Endodermal cell (in vitro differentiated cells): ENCODE data around the gene TNRC6C. TPM values are rescaled to one million over a fixed set of nuclear protein-coding genes. Genes with fewer than 3 reads are reported as not detected.

Source experiments
- DNase-seq: peaks from one replicate; pipeline ENCODE4 v3.0.0-alpha.2; 2017
- H3K27ac ChIP-seq: 2 replicates; pipeline ENCODE4 v1.5.1; 2013; ENCODE audit warnings: mild to moderate bottlenecking, low read depth, low read length, moderate library complexity
- H3K27me3 ChIP-seq: 2 replicates; pipeline ENCODE4 v1.6.1; 2013; ENCODE audit warnings: mild to moderate bottlenecking, low read length, moderate library complexity; ENCODE audit not compliant: insufficient read depth, control insufficient read depth, poor library complexity, severe bottlenecking
- H3K36me3 ChIP-seq: 2 replicates; pipeline ENCODE4 v1.7.0; 2013; ENCODE audit warnings: mild to moderate bottlenecking, low read length, moderate library complexity; ENCODE audit not compliant: control insufficient read depth, insufficient read depth
- H3K4me1 ChIP-seq: one replicate; pipeline ENCODE4 v1.7.0; 2013; ENCODE audit warnings: low read length; ENCODE audit not compliant: control insufficient read depth, insufficient read depth
- H3K4me3 ChIP-seq: 2 replicates; pipeline ENCODE4 v1.5.1; 2013; ENCODE audit warnings: mild to moderate bottlenecking, low read length, moderate library complexity
- H3K9ac ChIP-seq: 2 replicates; pipeline ENCODE4 v1.6.1; 2013; ENCODE audit warnings: mild to moderate bottlenecking, low read length, moderate library complexity; ENCODE audit not compliant: poor library complexity, severe bottlenecking; ENCODE audit errors: extremely low read depth
- H3K9me3 ChIP-seq: 2 replicates; pipeline ENCODE4 v1.6.1; 2013; ENCODE audit warnings: mild to moderate bottlenecking, low read length, moderate library complexity; ENCODE audit not compliant: control insufficient read depth
- H3K27ac Mint-ChIP-seq: 2 replicates; pipeline ENCODE4 v1.8.0; 2020; ENCODE audit warnings: mixed read lengths
- H3K27me3 Mint-ChIP-seq: 2 replicates; pipeline ENCODE4 v1.8.0; 2021; ENCODE audit warnings: mild to moderate bottlenecking, mixed read lengths; ENCODE audit not compliant: insufficient read depth
- H3K36me3 Mint-ChIP-seq: 2 replicates; pipeline ENCODE4 v1.8.0; 2020; ENCODE audit warnings: low read depth, mixed read lengths
- H3K4me1 Mint-ChIP-seq: 2 replicates; pipeline ENCODE4 v1.8.0; 2020; ENCODE audit warnings: mixed read lengths
- H3K4me3 Mint-ChIP-seq: 2 replicates; pipeline ENCODE4 v1.8.0; 2020; ENCODE audit warnings: mild to moderate bottlenecking, moderate library complexity, mixed read lengths
- H3K9me3 Mint-ChIP-seq: 2 replicates; pipeline ENCODE4 v1.8.0; 2020; ENCODE audit warnings: mild to moderate bottlenecking, mixed read lengths
- WGBS, 2 experiments: methylation state at CpG; one replicate each; pipeline versions ENCODE4 v1.1.5 to v1.1.7; 2013; ENCODE audit warnings: missing lambda C conversion rate in 2 of 2, mixed read lengths in 1 of 2; ENCODE audit not compliant: insufficient coverage in 1 of 2, insufficient read length in 1 of 2; 5-methylcytosine and 5-hydroxymethylcytosine counted together
- total RNA-seq, 2 donors: library from RNA; stranded (reverse); fragmentation: NEBNext Ultra II Directional in 1 of 2; extraction: Animal tissue kit (Norgen Biotek cat#: 25700) in 1 of 2; gene quantifications; 2 replicates in 1 of 2; 3 replicates in 1 of 2; pipeline ENCODE4 v1.2.1, GENCODE V29; 2021
- TF ChIP-seq, protein P1 (sequence below): fragments of 200-600 bp; sonication (generic); conservative IDR thresholded peaks from 2 replicates; pipeline ENCODE4 v1.5.0; 2021; ENCODE audit warnings: antibody characterized with exemption, mild to moderate bottlenecking

Gene TNRC6C
- total RNA-seq, 2 donors from 2014 or later = 22.4 to 40.2 TPM

DNA sequence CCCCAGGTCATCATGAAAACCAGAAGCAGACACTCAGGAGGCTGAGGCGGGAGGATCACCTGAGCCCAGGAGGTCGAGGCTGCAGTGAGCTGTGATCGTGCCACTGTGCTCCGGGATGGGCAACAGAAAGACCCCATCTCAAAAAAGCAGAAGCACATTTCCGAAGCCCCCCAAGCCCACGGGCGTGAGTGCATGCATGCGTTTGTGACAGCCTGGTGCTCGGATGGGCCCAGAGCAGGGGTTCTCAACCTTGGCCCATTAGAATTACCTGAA lies 150.9 kb downstream of the TNRC6C start:
- no peak overlapping the region for H3K4me3 Mint-ChIP-seq

DNA sequence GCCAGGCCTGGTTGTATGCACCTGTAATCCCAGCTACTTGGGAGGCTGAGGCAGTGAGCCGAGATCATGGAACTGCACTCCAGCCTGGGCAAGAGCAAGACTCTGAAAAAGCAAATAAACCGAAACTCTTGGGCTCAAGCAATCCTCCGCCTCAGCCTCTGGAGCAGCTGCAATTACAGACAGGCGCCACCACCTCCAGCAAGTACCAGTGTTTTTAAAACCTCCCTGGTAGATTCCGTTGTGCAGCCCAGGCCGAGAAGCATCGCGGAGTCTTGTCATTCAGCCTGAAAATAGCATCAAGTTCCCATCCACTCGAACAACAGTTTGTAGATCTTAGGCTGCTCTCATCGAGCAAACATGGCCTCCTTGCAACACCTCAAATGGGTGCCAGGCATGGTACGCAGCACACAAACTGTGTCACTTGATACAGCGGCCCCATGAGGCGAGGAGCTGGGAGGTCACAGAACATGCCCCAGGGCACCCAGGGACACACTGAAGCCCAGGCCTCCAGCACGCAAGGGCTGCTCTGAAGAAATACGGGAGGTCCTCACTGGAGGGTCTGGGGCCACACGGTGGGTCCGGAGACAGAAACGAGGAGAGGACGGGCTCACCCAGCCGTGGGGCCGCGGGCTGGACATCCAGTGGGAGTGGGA lies 152.0 kb downstream of the TNRC6C start:
- Histone ChIP-seq H3K4me3 (no peak overlapping the region), H3K9ac (no peak overlapping the region), H3K36me3 (peaks cover 35% of the 10 kb centered on the region), H3K4me1 (no peaks in the 10 kb centered on the region), H3K27ac (no peak overlapping the region), H3K27me3 (no peaks in the 10 kb centered on the region), H3K9me3 (no peaks in the 10 kb centered on the region)
- TF ChIP-seq, protein P1, sequence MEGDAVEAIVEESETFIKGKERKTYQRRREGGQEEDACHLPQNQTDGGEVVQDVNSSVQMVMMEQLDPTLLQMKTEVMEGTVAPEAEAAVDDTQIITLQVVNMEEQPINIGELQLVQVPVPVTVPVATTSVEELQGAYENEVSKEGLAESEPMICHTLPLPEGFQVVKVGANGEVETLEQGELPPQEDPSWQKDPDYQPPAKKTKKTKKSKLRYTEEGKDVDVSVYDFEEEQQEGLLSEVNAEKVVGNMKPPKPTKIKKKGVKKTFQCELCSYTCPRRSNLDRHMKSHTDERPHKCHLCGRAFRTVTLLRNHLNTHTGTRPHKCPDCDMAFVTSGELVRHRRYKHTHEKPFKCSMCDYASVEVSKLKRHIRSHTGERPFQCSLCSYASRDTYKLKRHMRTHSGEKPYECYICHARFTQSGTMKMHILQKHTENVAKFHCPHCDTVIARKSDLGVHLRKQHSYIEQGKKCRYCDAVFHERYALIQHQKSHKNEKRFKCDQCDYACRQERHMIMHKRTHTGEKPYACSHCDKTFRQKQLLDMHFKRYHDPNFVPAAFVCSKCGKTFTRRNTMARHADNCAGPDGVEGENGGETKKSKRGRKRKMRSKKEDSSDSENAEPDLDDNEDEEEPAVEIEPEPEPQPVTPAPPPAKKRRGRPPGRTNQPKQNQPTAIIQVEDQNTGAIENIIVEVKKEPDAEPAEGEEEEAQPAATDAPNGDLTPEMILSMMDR = no peak
- Mint-ChIP-seq H3K9me3 (no peaks in the 10 kb centered on the region), H3K36me3 (peaks cover 46% of the 10 kb centered on the region), H3K4me3 (no peak overlapping the region), H3K27me3 (no peaks in the 10 kb centered on the region), H3K27ac (no peak overlapping the region), H3K4me1 (no peaks in the 10 kb centered on the region)
- peak; percentile 50 for DNase-seq
- WGBS, 2 experiments = 95 to 97% methylated on average over 22 of the region's 22 CpGs

More for the DNA sequence above, 150.9 kb downstream of the TNRC6C start:
- Mint-ChIP-seq H3K9me3 (no peaks in the 10 kb centered on the region), H3K27me3 (no peaks in the 10 kb centered on the region), H3K36me3 (peaks cover 42% of the 10 kb centered on the region), H3K27ac (no peak overlapping the region), H3K4me1 (no peaks in the 10 kb centered on the region)
- H3K4me3 ChIP-seq = no peak overlapping the region
- TF ChIP-seq, protein P1 = no peak
- H3K27ac ChIP-seq = no peak overlapping the region
- peaks cover 30% of the 10 kb centered on the region for H3K36me3 ChIP-seq
- no peak for DNase-seq
- no peaks in the 10 kb centered on the region for H3K4me1 ChIP-seq
- no peaks in the 10 kb centered on the region for H3K27me3 ChIP-seq
- H3K9me3 ChIP-seq = no peaks in the 10 kb centered on the region
- 78 to 96% methylated on average over 9 of the region's 9 CpGs for WGBS, 2 experiments
- H3K9ac ChIP-seq = no peak overlapping the region

DNA sequence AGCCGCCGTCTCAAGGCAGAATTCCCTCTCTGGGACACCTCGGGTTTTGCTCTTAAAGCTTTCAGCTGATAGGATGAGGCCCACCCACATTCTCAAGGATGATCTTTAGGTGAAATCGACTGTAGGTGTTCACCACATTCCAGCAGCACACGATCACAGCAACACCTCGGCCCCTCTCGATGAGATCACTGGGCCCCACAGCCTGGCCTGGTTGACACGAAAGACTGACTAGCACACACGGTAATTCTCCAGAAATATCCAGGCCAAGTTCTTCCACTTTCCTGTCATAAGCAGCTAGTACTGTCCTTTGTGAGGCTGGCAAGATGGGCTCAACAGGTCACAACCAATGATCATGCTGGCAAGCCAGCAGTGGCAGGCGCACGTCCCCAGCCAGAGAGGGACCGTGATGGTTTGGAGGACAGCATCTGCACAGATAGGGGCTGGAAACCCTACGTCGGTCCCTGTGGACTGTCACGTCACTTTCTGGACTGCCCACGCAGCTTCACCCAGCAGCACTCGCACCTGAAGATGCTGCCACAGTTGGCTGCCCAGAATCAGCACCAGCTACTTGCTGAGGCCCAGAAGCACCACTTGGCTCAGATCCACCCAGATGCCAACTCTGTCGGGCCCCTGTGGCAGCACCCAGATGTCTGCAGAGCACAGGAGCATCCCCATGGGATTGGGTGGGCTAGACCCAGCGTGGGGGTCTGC lies 152.7 kb downstream of the TNRC6C start:
- Histone ChIP-seq H3K9me3 (no peaks in the 10 kb centered on the region), H3K27ac (no peak overlapping the region), H3K27me3 (no peaks in the 10 kb centered on the region), H3K4me1 (no peaks in the 10 kb centered on the region), H3K9ac (no peak overlapping the region), H3K36me3 (peaks cover 30% of the 10 kb centered on the region), H3K4me3 (no peak overlapping the region)
- DNase-seq = no peak
- H3K4me3 Mint-ChIP-seq = no peak overlapping the region
- TF ChIP-seq, protein P1 = no peak
- whole genome bisulfite sequencing, 2 experiments = 93% methylated on average over 16 to 19 of the region's 19 CpGs
- H3K27me3 Mint-ChIP-seq = no peaks in the 10 kb centered on the region
- H3K27ac Mint-ChIP-seq = no peak overlapping the region
- no peaks in the 10 kb centered on the region for H3K9me3 Mint-ChIP-seq
- H3K4me1 Mint-ChIP-seq = no peaks in the 10 kb centered on the region
- peaks cover 45% of the 10 kb centered on the region for H3K36me3 Mint-ChIP-seq
